GM12892 (cell line): ENCODE measurements around the gene TSEN54.

Source experiments
- DNase-seq: peaks from one replicate; pipeline ENCODE4 v3.0.0; 2011; ENCODE audit not compliant: insufficient read length
- FAIRE-seq: peaks from 2 replicates; lab custom pipeline; 2011; peaks lifted over from hg19 to GRCh38; lab: Jason Lieb, UNC
- POLR2A ChIP-seq: IDR thresholded peaks from 2 replicates; pipeline ENCODE4 v1.6.1; 2011; ENCODE audit warnings: low read depth, low read length, control low read depth
- POLR2AphosphoS5 ChIP-seq: IDR thresholded peaks from 2 replicates; pipeline ENCODE4 v1.6.1; 2011; ENCODE audit warnings: low read depth, low read length, control low read depth
- TAF1 ChIP-seq: IDR thresholded peaks from 2 replicates; pipeline ENCODE4 v1.6.1; 2011; ENCODE audit warnings: low read depth, mild to moderate bottlenecking, control low read depth, low read length, borderline replicate concordance

The TSEN54 gene

DNA sequence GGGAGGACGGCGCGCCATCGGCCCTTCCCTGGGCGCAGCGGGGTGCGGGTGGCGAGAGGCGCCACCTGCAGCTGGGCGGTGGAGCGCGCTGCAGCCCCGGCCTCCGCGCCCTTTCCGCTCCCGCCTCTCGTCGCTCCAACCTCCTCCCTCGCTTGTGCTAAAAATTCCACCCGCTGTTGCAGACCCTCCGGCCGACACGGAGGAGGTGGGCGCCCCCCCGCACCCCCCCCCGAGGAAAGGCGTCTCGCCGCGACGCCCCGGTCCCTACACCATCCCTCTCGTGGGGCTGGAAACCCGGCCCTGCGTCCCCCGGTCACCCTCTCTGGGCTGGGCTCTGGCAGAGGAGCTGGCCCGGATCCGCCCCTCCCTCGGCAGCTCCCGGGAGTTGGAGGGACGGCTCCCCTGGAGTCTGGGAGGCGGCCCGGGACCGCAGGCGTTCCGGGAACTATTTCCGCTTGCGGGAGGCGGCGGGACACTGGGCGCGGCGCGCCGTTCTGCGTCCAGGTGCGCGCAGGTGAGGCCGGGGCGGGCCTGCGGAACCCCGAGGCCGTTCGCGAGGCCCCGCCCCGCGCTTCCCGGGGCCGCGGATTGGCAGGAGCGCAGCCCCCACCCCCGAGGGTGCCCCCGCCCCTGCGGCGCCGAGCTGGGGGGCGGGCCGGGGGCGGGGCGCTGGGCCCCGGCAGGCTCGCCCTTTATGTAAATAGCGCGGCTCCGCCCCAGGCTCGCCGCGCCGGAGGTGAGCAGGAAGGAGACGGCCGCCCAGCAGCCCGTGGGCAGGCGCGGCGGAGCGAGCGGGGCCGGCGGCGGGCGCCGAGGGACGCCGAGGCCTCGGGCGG lies 8.9 kb downstream of the TSEN54 start, which contains the start of gene LLGL2:
LLGL2 (plus strand) TSS at position 728 of the 836 bp plus-strand sequence. CDS start 17,730 bp downstream, outside the sequence.
- DNase-seq (peak; percentile 94), FAIRE-seq (no peak)
- TF ChIP-seq TAF1, result no peak
- TF ChIP-seq POLR2A, result peak; percentile 32; the same call in 1 of the 2 replicates
- no peak for TF ChIP-seq POLR2AphosphoS5

DNA sequence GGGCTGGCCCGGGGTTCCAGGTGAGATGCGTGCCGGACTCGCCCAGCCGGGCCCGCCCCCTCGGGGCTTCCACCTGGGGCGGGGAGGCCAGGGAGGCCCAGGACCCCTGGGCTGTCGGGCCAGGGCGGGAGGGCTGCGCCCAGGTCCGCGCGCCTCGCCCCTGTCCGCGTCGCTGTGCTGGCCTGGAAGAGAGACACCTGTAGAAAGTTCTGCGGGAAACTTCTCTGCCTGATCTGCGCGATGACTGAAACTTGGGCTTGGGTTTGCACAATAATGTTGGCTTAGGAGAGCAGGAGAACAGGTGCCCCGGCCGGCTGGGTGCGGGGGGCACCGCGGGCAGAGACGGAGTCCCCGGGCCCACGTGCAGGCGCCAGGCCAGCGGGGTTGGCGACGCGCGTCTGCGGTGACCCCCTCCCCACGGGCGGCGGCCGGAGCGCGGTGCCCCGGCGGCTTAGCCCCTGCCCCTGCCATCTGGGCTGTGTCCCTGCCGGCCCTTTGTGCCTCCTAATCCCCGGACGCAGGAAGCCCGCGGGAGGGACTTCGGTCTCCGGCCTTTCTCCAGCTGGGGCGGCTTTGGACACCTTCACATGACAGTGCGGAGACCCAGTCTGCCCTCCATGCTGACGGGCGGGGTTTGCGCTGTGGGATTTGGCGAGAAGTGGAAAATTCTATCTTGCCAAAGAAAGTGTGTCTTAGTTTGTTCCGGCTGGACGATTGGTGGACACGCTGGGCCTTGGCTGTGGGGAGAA lies 9.7 kb downstream of the TSEN54 start:
- no peak for DNase-seq
- no peak for FAIRE-seq
- no peak for TF ChIP-seq TAF1
- no peak for TF ChIP-seq POLR2AphosphoS5
- no peak for TF ChIP-seq POLR2A

DNA sequence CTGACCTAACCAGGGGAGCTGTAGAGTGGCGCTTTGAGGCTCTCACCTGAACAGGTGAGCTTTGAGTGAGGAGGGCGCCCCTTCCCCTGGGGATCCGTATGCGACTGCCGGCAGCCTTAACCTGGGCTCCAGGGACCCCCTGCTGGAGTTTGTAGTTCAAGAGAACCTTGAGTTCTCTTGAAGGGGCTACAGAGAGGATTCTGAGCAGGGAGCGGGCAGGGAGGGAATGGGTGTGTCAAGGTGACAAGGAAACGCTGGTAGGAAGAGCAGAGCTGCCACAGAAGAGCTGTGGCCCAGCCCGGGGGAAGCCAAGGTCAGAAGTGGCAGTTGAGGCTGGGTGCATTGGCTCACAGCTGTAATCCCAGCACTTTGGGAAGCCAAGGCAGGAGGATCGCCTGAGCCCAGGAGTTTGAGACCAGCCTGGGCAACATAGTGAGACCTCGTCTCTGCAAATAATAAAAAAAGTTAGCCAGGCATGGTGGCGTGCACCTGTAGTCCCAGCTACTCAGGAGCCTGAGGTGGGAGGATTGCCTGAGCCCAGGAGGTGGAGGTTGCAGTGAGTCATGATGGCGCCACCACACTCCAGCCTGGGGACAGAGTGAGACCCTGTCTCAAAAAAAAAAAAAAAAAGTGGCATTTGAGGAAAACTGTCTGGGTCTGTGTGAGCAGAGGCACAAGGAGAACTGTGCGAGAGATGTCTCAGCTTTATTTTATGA lies 10.4 kb downstream of the TSEN54 start:
- FAIRE-seq, result no peak
- TF ChIP-seq POLR2AphosphoS5, result no peak
- TF ChIP-seq POLR2A, result no peak
- no peak for TF ChIP-seq TAF1
- DNase-seq, result no peak

DNA sequence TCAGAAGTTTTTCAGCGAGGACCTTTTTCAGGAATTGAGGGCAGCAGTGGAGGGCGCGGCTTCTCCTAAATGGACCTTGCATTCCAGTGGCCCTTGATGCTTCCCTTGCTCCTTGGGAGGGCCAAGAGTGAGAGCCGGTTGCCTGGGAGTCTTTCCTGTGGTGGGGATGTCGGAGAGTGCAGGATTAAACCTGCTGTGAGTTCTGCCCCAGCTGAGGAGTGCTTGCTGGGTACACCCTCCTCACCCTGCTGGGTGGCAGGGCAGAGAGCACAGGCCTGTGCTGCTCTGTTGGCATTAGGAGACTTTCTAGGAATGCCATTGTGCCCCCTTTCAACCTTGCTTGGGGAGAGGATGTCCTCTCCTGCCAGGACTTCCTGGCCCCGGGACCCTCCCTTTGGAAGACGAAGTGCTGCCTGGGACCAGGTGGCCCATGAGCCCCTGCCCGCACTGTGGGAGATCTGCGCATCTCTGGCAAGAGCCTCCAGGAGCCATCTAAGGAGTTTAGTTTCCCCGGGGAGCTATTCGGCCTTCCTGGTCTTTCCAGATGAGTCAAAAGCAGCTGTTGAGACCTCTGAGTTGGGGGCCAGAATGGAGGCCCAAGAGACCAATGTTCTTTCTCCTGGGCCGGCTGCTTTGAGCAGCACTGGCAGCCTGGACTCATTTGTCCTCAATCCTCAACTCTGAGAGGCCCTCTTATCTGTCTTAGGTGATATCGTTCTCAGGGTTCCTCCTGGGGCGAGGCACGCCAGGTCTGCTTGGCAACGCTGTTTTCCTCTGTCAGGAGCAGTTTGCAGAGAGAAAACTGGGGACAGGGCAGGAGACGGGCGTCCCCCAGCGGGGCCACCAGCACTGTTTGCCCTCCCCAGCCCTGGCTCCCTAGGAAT lies 14.8 kb downstream of the TSEN54 start:
- DNase-seq (no peak), FAIRE-seq (no peak)
- TF ChIP-seq TAF1 (no peak), POLR2AphosphoS5 (no peak), POLR2A (no peak)

DNA sequence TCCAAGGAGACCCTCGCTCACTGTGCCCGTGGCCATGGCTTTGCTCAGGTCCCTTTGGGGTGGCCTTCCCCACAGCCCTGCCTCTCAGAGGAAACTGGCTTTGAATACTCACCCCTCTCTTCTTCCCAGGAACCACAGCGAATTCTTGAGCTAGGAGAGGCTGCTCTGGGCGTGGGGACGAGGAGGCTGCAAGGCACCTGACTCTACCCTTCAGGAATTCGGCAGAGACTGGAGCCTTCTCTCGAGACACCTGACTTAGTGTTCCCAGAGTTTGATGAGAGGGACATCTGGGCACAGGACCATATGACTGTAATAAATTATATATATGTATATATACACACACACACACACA lies 15.4 kb downstream of the TSEN54 start:
- TF ChIP-seq POLR2AphosphoS5 (no peak), POLR2A (no peak), TAF1 (no peak)
- FAIRE-seq, result no peak
- no peak for DNase-seq

DNA sequence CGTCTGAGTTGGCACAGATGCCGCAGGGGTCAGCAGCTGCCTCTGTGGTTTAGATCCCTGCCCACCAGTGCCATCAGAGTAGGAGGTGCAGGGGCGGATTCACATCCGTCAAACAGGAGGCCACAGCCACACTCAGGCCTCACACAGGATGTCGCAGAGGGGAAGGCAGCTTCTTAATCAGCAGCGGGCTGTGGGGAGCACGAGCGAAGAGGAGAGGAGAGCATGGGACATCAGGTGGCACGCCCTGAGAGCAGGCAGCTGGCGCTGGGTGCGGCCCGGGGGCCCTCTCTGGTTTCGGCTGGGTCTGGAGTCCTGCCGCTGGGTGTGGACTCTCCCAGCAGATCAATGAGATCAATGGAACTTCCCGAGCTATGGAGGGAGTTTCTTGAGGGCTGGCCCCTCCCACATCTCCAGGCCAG lies 18.8 kb downstream of the TSEN54 start:
- DNase-seq, result no peak
- FAIRE-seq, result no peak
- TF ChIP-seq TAF1 (no peak), POLR2AphosphoS5 (no peak), POLR2A (no peak)

DNA sequence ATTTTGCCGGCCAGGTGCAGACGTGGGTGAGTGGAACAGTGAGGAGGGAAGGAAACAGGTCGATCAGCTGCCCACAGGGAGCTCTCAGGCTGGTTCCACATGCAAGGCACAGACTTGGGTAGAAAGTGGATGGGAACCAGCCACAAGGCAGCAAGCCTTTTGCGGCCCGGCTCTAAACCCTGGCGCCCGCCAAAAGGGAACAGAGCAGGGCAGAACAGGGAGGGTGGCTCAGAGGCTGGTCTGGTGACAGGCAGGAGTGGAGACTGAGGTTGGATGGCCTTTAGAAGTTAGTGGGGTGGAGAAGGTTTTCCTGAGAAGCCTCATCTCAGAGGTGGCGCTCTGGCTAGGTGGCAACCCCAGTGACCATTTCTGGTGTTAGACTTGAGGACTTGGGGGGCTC lies 19.5 kb downstream of the TSEN54 start:
- FAIRE-seq, result no peak
- TF ChIP-seq POLR2AphosphoS5 (no peak), POLR2A (no peak), TAF1 (no peak)
- DNase-seq, result no peak

DNA sequence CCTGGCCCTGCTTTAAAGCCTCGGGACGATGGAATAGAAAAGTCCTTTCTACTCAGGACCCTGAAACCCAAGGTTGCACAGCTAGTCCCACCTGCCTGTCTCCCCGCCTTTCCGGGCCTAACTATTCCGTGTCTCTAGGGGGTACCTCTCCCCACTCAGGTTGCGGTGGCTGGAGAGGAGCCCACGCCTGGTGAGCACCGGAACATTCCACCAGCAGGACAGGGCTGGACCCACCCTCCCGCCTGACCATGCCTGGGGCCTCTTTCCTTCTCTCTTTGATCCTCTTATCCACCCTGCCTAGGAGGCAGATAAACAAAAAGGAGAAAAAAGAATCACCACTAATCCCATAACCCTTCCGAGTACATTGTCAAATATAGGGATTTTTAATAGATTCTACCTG lies 20.0 kb downstream of the TSEN54 start:
- no peak for DNase-seq
- FAIRE-seq, result no peak
- TF ChIP-seq TAF1 (no peak), POLR2A (no peak), POLR2AphosphoS5 (no peak)

DNA sequence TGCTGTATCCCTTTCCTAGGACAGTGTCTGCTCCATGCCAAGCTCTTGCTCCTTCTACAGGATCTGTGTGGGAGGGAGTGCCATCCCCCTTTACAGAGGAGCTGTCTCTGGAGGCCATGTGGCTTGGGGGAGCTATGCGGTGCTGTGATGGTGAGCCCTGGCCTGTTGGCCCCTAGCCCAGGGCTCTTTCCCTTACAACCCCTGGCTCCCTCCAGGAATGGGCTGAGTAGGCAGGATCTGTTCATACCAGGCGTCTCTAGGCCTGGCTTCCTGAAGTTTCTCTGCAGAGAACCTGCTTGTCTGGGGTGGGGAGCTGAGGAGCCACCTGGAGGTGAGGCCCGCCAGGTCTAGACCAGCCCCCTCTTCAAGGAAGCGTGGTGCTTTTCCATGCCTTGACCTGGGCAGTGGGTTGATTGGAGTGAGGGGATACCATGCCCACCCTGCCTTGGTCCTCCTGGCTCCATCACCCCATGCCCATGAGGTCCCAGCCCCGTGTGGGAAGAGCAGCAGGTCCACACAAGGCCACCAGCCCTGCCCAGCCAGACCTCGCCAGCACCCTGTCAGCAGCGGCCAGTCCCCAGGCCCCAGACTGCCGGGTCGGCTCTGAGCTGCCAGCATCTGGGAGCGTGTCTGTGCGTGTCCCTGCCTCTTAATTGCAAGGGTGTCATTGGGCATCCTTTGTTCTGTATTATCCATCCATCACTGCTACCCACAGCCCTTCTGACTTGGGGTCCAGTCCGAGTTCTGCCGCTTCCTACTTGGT lies 23.8 kb downstream of the TSEN54 start:
- DNase-seq (no peak), FAIRE-seq (no peak)
- TF ChIP-seq POLR2A (no peak), TAF1 (no peak), POLR2AphosphoS5 (no peak)
